IPS DF 6.9 (cell line): ENCODE results near the gene CAMK1D.

Experiments used
- DNase-seq: peaks from one replicate; pipeline ENCODE4 v3.0.0-alpha.2; 2013; ENCODE audit warnings: low read depth, low spot score
- H3K27ac ChIP-seq: one replicate; pipeline ENCODE4 v1.5.1; 2013; ENCODE audit warnings: low read length, control low read depth
- H3K27me3 ChIP-seq: 2 replicates; pipeline ENCODE4 v1.6.1; 2013; ENCODE audit warnings: mild to moderate bottlenecking, low read length; ENCODE audit not compliant: control insufficient read depth, insufficient read depth
- H3K36me3 ChIP-seq: 2 replicates; pipeline ENCODE4 v1.6.1; 2013; ENCODE audit warnings: low read length; ENCODE audit not compliant: control insufficient read depth, insufficient read depth
- H3K4me1 ChIP-seq: 2 replicates; pipeline ENCODE4 v1.6.1; 2013; ENCODE audit warnings: low read length; ENCODE audit not compliant: control insufficient read depth, insufficient read depth
- H3K4me3 ChIP-seq: 2 replicates; pipeline ENCODE4 v1.5.1; 2013; ENCODE audit warnings: mild to moderate bottlenecking, low read length
- H3K9me3 ChIP-seq: 2 replicates; pipeline ENCODE4 v1.6.1; 2013; ENCODE audit warnings: low read length, inconsistent platforms; ENCODE audit not compliant: control insufficient read depth, insufficient read depth
- WGBS: extraction: QIAGEN DNeasy Blood & Tissue Kit; methylation state at CpG from one replicate; pipeline ENCODE4 v1.1.7; 2013; ENCODE audit warnings: mixed read lengths, missing lambda C conversion rate; ENCODE audit not compliant: insufficient read length, insufficient coverage; 5-methylcytosine and 5-hydroxymethylcytosine counted together

CAMK1D gene

GRCh38 chr10:12397941-12398340, 48.6 kb downstream of the CAMK1D start:
- no peak overlapping the region for H3K27ac ChIP-seq
- no peaks in the 10 kb centered on the region; the same call in 1 of the 2 replicates for H3K4me1 ChIP-seq
- DNase-seq = no peak
- no CpG with 5 or more reads among the region's 2 CpGs for WGBS
- H3K27me3 ChIP-seq = no peaks in the 10 kb centered on the region
- H3K36me3 ChIP-seq = no peaks in the 10 kb centered on the region
- H3K4me3 ChIP-seq = no peak overlapping the region
- no peaks in the 10 kb centered on the region for H3K9me3 ChIP-seq

DNA sequence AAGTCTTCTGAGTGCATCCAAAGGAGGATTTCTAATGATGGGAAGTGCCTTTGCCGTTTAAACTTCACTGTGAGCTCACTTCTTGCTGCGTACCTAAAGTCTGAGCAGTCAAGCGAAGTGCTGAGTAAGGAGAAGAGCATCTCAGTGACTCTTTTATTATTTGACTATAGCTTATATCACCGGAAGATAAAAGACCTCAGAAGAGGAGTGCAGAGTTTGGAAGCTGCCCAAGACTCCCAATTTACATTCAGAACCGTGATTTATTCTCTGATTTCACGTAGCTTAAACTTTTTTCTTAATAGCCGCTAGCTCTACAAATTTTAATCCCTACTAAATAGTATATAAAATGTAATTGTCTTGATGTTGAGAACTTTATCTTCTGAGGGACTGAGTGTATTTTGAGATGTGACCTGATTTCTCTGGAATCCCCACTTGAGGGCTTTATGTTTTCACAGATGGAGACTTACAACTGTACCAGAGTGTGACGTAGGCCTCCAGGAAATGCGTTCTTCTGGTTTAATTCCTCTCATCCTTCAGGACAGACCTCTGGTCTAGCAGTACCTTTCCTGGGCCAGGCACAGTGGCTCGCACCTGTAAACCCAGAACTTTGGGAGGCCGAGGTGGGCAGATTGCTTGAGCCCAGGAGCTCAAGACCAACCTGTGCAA, 51.1 kb downstream of the CAMK1D start:
- no peaks in the 10 kb centered on the region for H3K27me3 ChIP-seq
- H3K36me3 ChIP-seq = no peaks in the 10 kb centered on the region
- 100% methylated on average over 2 of the region's 11 CpGs for WGBS
- no peak for DNase-seq
- H3K27ac ChIP-seq = no peak overlapping the region
- no peak overlapping the region for H3K4me3 ChIP-seq
- no peaks in the 10 kb centered on the region; the same call in 1 of the 2 replicates for H3K4me1 ChIP-seq
- H3K9me3 ChIP-seq = no peaks in the 10 kb centered on the region

DNA sequence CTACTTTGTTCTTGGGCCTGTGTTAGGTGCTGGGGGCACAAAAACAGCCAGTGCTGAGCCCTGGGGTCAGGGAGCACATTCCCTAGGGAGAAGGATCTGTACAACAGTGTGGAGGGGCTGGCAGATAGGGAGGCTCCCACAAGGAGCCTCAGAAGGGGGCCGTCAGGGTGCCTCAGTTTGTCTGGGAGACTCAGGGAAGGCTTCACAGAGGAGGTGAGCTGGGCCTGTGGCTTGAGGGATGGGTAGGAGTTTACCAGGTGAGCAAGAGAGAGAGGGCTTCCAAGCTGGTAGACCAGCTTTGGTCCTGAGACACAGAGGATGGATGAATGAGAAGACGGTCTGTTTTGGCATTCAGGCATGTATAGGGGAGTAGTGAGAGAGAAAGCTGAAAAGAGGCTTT, 52.1 kb downstream of the CAMK1D start:
- Histone ChIP-seq H3K4me1 (no peaks in the 10 kb centered on the region; the same call in 1 of the 2 replicates), H3K4me3 (no peak overlapping the region), H3K27me3 (no peaks in the 10 kb centered on the region), H3K27ac (no peak overlapping the region), H3K36me3 (no peaks in the 10 kb centered on the region), H3K9me3 (no peaks in the 10 kb centered on the region)
- no CpG with 5 or more reads among the region's 2 CpGs for WGBS
- DNase-seq = no peak

DNA sequence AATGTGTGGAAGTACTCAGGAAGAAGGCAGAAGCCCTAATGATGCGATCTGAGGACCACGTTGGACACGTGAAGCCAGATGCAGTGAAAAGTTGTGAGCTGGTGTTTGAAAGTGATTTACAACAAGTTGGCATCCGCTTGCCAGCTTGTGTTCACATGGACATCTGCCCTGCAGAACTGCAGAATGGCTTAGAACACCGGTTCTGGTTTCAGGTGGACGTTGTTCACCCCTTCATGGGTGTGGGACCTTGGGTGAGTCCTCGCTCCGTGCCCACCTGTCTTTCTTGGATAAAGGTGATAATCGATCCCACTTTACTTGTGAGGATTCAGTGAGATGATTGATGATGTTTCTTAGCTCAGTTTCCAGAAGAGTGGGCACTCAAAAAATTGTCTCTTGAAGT, 53.8 kb downstream of the CAMK1D start:
- H3K9me3 ChIP-seq = no peaks in the 10 kb centered on the region
- no CpG with 5 or more reads among the region's 9 CpGs for WGBS
- no peaks in the 10 kb centered on the region for H3K36me3 ChIP-seq
- no peak overlapping the region for H3K27ac ChIP-seq
- no peaks in the 10 kb centered on the region for H3K4me1 ChIP-seq
- DNase-seq = no peak
- H3K4me3 ChIP-seq = no peak overlapping the region
- H3K27me3 ChIP-seq = no peaks in the 10 kb centered on the region

- 100% methylated on average over 1 of the region's 24 CpGs for WGBS
- no peaks in the 10 kb centered on the region for H3K9me3 ChIP-seq
- H3K4me1 ChIP-seq = no peaks in the 10 kb centered on the region
- H3K27ac ChIP-seq = no peak overlapping the region
- no peak for DNase-seq
- no peaks in the 10 kb centered on the region for H3K27me3 ChIP-seq
- H3K4me3 ChIP-seq = no peak overlapping the region
- H3K36me3 ChIP-seq = no peaks in the 10 kb centered on the region
Measured at GRCh38 chr10:12405342-12406320, 56.3 kb downstream of the CAMK1D start.

GRCh38 chr10:12406764-12407400, 57.5 kb downstream of the CAMK1D start:
- H3K36me3 ChIP-seq = no peaks in the 10 kb centered on the region
- DNase-seq = no peak
- no peaks in the 10 kb centered on the region for H3K9me3 ChIP-seq
- H3K4me3 ChIP-seq = no peak overlapping the region
- H3K27me3 ChIP-seq = no peaks in the 10 kb centered on the region
- no CpG with 5 or more reads among the region's 9 CpGs for WGBS
- no peak overlapping the region for H3K27ac ChIP-seq
- no peaks in the 10 kb centered on the region for H3K4me1 ChIP-seq

GRCh38 chr10:12408472-12408871, 59.1 kb downstream of the CAMK1D start:
- Histone ChIP-seq H3K27me3 (no peaks in the 10 kb centered on the region), H3K36me3 (no peaks in the 10 kb centered on the region), H3K4me3 (no peak overlapping the region), H3K27ac (no peak overlapping the region), H3K4me1 (no peaks in the 10 kb centered on the region), H3K9me3 (no peaks in the 10 kb centered on the region)
- DNase-seq = no peak
- no CpG with 5 or more reads among the region's 8 CpGs for WGBS

DNA sequence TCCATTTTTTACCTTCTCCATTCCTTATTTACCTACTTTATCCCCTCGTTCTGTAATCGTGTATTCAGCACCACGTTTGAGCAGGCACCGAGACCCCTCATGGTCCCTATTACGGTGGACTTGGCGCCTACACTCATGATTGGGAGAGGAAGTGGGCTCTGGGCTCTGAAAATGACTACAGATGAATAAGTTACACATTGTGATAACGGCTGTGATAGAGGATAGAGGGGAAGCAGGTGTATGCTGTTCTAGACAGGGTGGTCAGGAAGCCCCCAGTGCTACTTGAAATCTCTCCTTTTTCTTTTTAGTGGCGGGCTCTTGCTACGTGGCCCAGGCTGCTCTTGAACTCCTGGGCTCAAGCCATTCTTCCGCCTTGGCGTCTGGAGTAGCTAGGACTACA, 59.8 kb downstream of the CAMK1D start:
- no peaks in the 10 kb centered on the region for H3K9me3 ChIP-seq
- no peaks in the 10 kb centered on the region for H3K27me3 ChIP-seq
- no peak overlapping the region for H3K4me3 ChIP-seq
- no CpG with 5 or more reads among the region's 11 CpGs for WGBS
- no peaks in the 10 kb centered on the region for H3K36me3 ChIP-seq
- H3K27ac ChIP-seq = no peak overlapping the region
- H3K4me1 ChIP-seq = no peaks in the 10 kb centered on the region
- DNase-seq = no peak

DNA sequence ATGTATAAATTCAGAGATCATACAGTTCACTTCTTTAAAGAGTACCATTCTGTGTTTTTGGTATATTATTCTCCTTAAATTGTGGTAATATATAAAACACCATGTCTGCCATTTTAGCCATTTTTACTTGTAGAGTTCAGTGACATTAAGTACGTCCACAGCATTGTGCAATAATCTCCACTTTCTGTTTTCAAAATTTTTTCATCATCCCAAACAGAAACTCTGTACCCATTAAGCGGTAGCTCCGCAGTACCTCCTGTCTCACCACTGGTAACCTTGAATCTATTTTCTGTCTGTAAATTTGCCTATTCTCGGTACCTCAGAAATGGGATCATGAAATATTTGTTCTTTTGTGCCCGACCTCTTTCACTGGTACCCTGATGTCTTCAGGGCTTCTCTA, 60.3 kb downstream of the CAMK1D start:
- Histone ChIP-seq H3K36me3 (no peaks in the 10 kb centered on the region), H3K27ac (no peak overlapping the region), H3K4me3 (no peak overlapping the region), H3K27me3 (no peaks in the 10 kb centered on the region), H3K4me1 (no peaks in the 10 kb centered on the region), H3K9me3 (no peaks in the 10 kb centered on the region)
- no CpG with 5 or more reads among the region's 5 CpGs for WGBS
- no peak for DNase-seq

DNA sequence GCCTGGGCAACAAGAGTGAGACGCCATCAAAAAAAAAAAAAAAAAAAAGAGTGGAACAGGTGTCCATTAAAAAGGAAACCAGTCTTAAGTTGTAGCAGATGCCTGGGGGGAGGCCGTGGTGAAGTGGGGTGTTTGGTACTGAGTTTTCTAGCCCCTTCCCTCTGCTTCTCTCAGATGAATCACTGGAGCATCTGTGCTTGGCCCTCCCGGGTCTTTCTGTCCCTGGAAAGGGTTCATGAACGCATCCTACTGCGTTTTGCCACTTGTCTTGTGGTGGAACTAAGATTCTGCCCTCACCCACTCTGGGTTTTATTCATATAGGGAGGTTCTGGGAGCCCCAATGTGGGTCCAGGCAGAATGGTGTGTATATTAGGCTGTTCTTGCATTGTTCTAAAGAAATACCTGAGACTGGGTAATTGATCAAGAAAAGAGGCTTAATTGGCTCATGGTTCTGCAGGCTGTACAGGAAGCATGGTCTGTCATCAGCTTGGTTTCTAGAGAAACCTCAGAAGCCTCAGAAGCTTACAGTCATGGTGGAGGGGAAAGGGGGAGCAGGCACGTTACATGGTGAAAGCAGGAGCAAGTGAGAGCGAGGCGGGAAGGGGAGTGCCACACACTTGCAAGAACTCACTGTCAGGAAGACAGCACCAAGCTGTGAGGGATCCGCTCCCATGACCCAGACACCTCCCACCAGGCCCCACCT, 63.5 kb downstream of the CAMK1D start:
- H3K27me3 ChIP-seq = no peaks in the 10 kb centered on the region
- no peaks in the 10 kb centered on the region for H3K4me1 ChIP-seq
- no peaks in the 10 kb centered on the region for H3K9me3 ChIP-seq
- no peak overlapping the region for H3K4me3 ChIP-seq
- WGBS = no CpG with 5 or more reads among the region's 9 CpGs
- DNase-seq = no peak
- no peaks in the 10 kb centered on the region for H3K36me3 ChIP-seq
- H3K27ac ChIP-seq = no peak overlapping the region
